ENCODE data around the gene C12orf60. TPM values are rescaled to one million over a fixed set of nuclear protein-coding genes. Genes with fewer than 3 reads are reported as not detected.

Gene C12orf60
- total RNA-seq, 1 experiment from 2014 or later, result 1.8 TPM

DNA sequence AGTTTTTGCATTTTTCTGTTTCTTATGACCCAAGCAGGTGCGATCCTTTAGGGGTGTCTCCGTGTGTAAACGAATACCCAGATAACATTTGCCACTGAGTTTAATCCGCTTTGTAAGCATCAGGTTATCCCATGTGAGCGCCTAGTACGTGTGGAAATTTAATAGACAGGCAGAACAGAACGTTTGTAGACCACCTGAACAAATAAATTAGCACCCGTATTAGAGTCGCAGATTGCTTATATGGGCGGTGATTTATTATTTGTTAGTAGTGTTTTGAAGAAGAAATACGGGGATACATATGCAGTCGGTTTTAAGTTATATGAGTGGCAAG lies 325 bp downstream of the C12orf60 start (continued):
- TF ChIP-seq, protein P1, sequence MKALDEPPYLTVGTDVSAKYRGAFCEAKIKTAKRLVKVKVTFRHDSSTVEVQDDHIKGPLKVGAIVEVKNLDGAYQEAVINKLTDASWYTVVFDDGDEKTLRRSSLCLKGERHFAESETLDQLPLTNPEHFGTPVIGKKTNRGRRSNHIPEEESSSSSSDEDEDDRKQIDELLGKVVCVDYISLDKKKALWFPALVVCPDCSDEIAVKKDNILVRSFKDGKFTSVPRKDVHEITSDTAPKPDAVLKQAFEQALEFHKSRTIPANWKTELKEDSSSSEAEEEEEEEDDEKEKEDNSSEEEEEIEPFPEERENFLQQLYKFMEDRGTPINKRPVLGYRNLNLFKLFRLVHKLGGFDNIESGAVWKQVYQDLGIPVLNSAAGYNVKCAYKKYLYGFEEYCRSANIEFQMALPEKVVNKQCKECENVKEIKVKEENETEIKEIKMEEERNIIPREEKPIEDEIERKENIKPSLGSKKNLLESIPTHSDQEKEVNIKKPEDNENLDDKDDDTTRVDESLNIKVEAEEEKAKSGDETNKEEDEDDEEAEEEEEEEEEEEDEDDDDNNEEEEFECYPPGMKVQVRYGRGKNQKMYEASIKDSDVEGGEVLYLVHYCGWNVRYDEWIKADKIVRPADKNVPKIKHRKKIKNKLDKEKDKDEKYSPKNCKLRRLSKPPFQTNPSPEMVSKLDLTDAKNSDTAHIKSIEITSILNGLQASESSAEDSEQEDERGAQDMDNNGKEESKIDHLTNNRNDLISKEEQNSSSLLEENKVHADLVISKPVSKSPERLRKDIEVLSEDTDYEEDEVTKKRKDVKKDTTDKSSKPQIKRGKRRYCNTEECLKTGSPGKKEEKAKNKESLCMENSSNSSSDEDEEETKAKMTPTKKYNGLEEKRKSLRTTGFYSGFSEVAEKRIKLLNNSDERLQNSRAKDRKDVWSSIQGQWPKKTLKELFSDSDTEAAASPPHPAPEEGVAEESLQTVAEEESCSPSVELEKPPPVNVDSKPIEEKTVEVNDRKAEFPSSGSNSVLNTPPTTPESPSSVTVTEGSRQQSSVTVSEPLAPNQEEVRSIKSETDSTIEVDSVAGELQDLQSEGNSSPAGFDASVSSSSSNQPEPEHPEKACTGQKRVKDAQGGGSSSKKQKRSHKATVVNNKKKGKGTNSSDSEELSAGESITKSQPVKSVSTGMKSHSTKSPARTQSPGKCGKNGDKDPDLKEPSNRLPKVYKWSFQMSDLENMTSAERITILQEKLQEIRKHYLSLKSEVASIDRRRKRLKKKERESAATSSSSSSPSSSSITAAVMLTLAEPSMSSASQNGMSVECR (CRISPR knock-in tag; IDR thresholded peaks at IDR 0.05; ENCODE audit: borderline replicate concordance), result no peak
- TF ChIP-seq, protein P2, sequence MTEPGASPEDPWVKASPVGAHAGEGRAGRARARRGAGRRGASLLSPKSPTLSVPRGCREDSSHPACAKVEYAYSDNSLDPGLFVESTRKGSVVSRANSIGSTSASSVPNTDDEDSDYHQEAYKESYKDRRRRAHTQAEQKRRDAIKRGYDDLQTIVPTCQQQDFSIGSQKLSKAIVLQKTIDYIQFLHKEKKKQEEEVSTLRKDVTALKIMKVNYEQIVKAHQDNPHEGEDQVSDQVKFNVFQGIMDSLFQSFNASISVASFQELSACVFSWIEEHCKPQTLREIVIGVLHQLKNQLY (CRISPR knock-in tag; IDR thresholded peaks at IDR 0.05), result no peak
- TF ChIP-seq, protein P3, sequence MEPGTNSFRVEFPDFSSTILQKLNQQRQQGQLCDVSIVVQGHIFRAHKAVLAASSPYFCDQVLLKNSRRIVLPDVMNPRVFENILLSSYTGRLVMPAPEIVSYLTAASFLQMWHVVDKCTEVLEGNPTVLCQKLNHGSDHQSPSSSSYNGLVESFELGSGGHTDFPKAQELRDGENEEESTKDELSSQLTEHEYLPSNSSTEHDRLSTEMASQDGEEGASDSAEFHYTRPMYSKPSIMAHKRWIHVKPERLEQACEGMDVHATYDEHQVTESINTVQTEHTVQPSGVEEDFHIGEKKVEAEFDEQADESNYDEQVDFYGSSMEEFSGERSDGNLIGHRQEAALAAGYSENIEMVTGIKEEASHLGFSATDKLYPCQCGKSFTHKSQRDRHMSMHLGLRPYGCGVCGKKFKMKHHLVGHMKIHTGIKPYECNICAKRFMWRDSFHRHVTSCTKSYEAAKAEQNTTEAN (CRISPR knock-in tag; IDR thresholded peaks at IDR 0.05), result no peak
- TF ChIP-seq, protein P4, sequence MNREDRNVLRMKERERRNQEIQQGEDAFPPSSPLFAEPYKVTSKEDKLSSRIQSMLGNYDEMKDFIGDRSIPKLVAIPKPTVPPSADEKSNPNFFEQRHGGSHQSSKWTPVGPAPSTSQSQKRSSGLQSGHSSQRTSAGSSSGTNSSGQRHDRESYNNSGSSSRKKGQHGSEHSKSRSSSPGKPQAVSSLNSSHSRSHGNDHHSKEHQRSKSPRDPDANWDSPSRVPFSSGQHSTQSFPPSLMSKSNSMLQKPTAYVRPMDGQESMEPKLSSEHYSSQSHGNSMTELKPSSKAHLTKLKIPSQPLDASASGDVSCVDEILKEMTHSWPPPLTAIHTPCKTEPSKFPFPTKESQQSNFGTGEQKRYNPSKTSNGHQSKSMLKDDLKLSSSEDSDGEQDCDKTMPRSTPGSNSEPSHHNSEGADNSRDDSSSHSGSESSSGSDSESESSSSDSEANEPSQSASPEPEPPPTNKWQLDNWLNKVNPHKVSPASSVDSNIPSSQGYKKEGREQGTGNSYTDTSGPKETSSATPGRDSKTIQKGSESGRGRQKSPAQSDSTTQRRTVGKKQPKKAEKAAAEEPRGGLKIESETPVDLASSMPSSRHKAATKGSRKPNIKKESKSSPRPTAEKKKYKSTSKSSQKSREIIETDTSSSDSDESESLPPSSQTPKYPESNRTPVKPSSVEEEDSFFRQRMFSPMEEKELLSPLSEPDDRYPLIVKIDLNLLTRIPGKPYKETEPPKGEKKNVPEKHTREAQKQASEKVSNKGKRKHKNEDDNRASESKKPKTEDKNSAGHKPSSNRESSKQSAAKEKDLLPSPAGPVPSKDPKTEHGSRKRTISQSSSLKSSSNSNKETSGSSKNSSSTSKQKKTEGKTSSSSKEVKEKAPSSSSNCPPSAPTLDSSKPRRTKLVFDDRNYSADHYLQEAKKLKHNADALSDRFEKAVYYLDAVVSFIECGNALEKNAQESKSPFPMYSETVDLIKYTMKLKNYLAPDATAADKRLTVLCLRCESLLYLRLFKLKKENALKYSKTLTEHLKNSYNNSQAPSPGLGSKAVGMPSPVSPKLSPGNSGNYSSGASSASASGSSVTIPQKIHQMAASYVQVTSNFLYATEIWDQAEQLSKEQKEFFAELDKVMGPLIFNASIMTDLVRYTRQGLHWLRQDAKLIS (CRISPR knock-in tag; IDR thresholded peaks at IDR 0.05; ENCODE audit: borderline replicate concordance), result no peak
- TF ChIP-seq ZNF219 (CRISPR knock-in tag; IDR thresholded peaks at IDR 0.05; ENCODE audit: borderline replicate concordance) (no peak), SOX15 (CRISPR knock-in tag; IDR thresholded peaks at IDR 0.05) (no peak), TEAD4 (CRISPR knock-in tag; IDR thresholded peaks at IDR 0.05) (no peak)
- TF ChIP-seq, protein P5, sequence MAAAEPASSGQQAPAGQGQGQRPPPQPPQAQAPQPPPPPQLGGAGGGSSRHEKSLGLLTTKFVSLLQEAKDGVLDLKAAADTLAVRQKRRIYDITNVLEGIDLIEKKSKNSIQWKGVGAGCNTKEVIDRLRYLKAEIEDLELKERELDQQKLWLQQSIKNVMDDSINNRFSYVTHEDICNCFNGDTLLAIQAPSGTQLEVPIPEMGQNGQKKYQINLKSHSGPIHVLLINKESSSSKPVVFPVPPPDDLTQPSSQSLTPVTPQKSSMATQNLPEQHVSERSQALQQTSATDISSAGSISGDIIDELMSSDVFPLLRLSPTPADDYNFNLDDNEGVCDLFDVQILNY (CRISPR knock-in tag; IDR thresholded peaks at IDR 0.05), result no peak

DNA sequence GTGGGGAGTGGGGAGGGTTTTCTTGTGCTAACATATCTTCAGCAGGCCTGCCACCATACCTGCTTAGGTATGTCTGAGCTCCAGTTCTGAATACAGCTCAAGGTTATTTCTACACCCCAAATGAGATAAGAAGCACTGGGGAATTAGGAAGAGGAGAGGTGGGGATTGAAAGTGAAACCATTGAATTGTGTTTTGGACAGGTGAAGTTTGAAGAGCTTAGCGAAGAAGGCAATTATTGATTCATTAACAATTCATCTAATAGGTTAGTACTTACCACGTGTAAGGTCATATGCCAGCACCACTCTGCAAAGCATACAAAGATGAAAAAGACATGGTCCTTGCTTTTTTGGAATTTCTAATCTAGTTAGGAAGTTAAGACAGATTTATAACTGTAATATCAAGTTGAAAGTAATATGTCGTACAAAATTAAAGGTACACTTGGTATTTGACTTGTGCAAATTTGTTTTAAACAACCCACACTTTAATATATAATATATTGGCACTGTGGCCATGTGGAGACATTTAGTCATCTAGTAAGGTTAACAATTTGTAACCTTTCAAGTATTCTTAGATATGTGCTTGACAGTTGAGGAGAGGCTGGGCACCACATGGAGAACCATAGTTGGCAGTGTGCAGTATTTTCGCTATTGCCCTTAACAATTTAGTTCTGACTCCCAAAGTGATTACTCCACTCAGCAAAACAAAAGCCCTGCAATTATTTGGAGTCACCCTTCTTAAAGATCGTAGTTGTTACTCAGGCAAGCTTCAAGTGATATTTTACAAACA lies 6.9 kb downstream of the C12orf60 start:
- H3K27ac Mint-ChIP-seq, result no peak overlapping the region
- ChIA-PET CTCF (interaction anchor here (0.6 to 3.4 kb wide), 16 partner anchors 11 to 532 kb away, joined by 3 to 44 read pairs (median 4); partner anchors contain the start of gene RERG), POLR2A (no interaction called here)
- ATAC-seq (no peak), DNase-seq (ENCODE audit: low spot score) (no peak)
- H3K9me3 Mint-ChIP-seq, result no peaks in the 10 kb centered on the region
- H3K4me1 Mint-ChIP-seq, result no peaks in the 10 kb centered on the region
- H3K36me3 Mint-ChIP-seq, result no peaks in the 10 kb centered on the region
- no peaks in the 10 kb centered on the region for H3K27me3 Mint-ChIP-seq (ENCODE audit: low read depth)
- H3K4me3 Mint-ChIP-seq, result no peak overlapping the region
- no peak for TF ChIP-seq GABPB1 (CRISPR knock-in tag; IDR thresholded peaks at IDR 0.05)
- TF ChIP-seq OVOL2 (CRISPR knock-in tag; IDR thresholded peaks at IDR 0.05; ENCODE audit: borderline replicate concordance), result no peak
- TF ChIP-seq, protein P6, sequence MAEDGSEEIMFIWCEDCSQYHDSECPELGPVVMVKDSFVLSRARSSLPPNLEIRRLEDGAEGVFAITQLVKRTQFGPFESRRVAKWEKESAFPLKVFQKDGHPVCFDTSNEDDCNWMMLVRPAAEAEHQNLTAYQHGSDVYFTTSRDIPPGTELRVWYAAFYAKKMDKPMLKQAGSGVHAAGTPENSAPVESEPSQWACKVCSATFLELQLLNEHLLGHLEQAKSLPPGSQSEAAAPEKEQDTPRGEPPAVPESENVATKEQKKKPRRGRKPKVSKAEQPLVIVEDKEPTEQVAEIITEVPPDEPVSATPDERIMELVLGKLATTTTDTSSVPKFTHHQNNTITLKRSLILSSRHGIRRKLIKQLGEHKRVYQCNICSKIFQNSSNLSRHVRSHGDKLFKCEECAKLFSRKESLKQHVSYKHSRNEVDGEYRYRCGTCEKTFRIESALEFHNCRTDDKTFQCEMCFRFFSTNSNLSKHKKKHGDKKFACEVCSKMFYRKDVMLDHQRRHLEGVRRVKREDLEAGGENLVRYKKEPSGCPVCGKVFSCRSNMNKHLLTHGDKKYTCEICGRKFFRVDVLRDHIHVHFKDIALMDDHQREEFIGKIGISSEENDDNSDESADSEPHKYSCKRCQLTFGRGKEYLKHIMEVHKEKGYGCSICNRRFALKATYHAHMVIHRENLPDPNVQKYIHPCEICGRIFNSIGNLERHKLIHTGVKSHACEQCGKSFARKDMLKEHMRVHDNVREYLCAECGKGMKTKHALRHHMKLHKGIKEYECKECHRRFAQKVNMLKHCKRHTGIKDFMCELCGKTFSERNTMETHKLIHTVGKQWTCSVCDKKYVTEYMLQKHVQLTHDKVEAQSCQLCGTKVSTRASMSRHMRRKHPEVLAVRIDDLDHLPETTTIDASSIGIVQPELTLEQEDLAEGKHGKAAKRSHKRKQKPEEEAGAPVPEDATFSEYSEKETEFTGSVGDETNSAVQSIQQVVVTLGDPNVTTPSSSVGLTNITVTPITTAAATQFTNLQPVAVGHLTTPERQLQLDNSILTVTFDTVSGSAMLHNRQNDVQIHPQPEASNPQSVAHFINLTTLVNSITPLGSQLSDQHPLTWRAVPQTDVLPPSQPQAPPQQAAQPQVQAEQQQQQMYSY (CRISPR knock-in tag; IDR thresholded peaks at IDR 0.05), result no peak
- no peak for TF ChIP-seq ZNF219 (CRISPR knock-in tag; IDR thresholded peaks at IDR 0.05; ENCODE audit: borderline replicate concordance)
- TF ChIP-seq EMX1 (CRISPR knock-in tag; IDR thresholded peaks at IDR 0.05), result no peak
- no peak for TF ChIP-seq ZNF138 (CRISPR knock-in tag; conservative IDR thresholded peaks at IDR 0.05)
- TF ChIP-seq RELA (CRISPR knock-in tag; IDR thresholded peaks at IDR 0.05; ENCODE audit: borderline replicate concordance), result no peak
- TF ChIP-seq, protein P7, sequence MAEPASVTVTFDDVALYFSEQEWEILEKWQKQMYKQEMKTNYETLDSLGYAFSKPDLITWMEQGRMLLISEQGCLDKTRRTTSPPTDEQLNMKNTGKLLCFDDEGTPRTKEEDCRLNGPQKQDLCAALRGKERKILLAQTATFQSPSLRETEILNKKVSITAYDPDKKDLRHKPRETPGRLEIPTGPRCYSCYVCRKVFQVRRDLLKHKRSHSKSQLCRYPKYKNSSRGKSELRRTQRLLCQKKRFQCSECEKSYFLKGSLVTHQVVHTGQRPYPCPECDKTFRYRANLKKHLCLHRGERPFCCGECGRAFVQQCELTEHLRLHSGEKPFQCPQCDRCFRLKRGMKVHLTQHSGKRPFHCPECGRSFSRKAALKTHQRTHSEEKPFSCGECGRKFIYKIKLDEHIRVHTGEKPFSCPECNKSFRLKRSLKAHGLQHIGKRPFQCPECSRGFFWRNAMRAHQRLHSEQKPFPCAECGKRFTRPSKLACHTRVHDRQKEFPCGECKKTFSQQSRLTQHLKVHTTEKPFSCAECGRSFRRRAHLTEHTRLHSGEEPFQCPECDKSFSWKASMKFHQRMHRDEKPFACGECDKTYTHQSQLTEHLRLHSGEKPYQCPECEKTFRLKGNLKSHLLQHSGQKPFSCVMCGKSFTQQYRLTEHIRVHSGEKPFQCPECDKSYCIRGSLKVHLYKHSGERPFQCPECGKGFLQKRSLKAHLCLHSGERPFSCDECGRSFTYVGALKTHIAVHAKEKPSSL (CRISPR knock-in tag; conservative IDR thresholded peaks at IDR 0.05), result no peak
- TF ChIP-seq GRHL2 (CRISPR knock-in tag; IDR thresholded peaks at IDR 0.05; ENCODE audit: insufficient replicate concordance, severe bottlenecking), result no peak
